Esophagus muscularis mucosa (tissue), 4 donors: ENCODE results near the gene ZBTB5. TPM values are rescaled to one million over a fixed set of nuclear protein-coding genes. Genes with fewer than 3 reads are reported as not detected.

ENCODE experiments used
- DNase-seq: peaks from one replicate; pipeline ENCODE4 v3.0.0-alpha.2; 2017; ENCODE audit errors: extremely low spot score
- H3K27ac ChIP-seq, 4 donors: fragments of 200-600 bp; sonication (generic); replicated peaks in 1 of 4; 1 replicate in 3 of 4; 2 replicates in 1 of 4; pipeline ENCODE4 v1.5.1; 2016 to 2019; ENCODE audit warnings: mild to moderate bottlenecking in 1 of 4
- H3K27me3 ChIP-seq, 4 donors: fragments of 200-600 bp; sonication (generic); one replicate each; pipeline versions ENCODE4 v1.5.1 to v1.6.0; 2016 to 2019
- H3K36me3 ChIP-seq, 4 donors: fragments of 200-600 bp; sonication (generic); one replicate each; pipeline ENCODE4 v1.5.1; 2016 to 2019
- H3K4me1 ChIP-seq, 4 donors: fragments of 200-600 bp; sonication (generic); one replicate each; pipeline ENCODE4 v1.5.1; 2016 to 2019
- H3K4me3 ChIP-seq, 4 donors: fragments of 200-600 bp; sonication (generic); 1 replicate in 2 of 4; 2 replicates in 2 of 4; pipeline ENCODE4 v1.5.1; 2016 to 2019; ENCODE audit warnings: mild to moderate bottlenecking in 4 of 4, moderate library complexity in 1 of 4
- H3K9me3 ChIP-seq, 4 donors: fragments of 200-600 bp; sonication (generic); 1 replicate in 3 of 4; 2 replicates in 1 of 4; pipeline ENCODE4 v1.5.1; 2016 to 2019
- EP300 ChIP-seq: sonication (generic); formaldehyde crosslinking; IDR thresholded peaks from one replicate; pipeline ENCODE4 v1.6.1; 2017; ENCODE audit warnings: antibody characterized with exemption
- POLR2A ChIP-seq: fragments of 450-650 bp; IDR thresholded peaks from one replicate; pipeline ENCODE4 v1.6.1; 2017; ENCODE audit warnings: antibody characterized with exemption, moderate library complexity, mild to moderate bottlenecking, low read depth
- POLR2AphosphoS5 ChIP-seq, 2 donors: sonication (generic); formaldehyde crosslinking; IDR thresholded peaks; one replicate each; pipeline ENCODE4 v1.6.1; 2017; ENCODE audit warnings: antibody characterized with exemption in 2 of 2
- WGBS: methylation state at CpG from one replicate; pipeline ENCODE4 v1.1.5; 2018; 5-methylcytosine and 5-hydroxymethylcytosine counted together
- intact Hi-C: fragments of 100-400 bp; cut with DNase I; formaldehyde crosslinking; loops from one replicate; pipeline ENCODE4 v1.15.1; 2023
- total RNA-seq, 4 donors: library from RNA; depleted of rRNA; stranded (reverse); fragments of >200 nt; gene quantifications; one replicate each; pipeline versions ENCODE4 v1.1.0 to v1.2.1, GENCODE V29; 2016
- TF ChIP-seq, protein P1 (sequence below), 3 experiments: fragments of 200-600 bp in 2 of 3; fragments of 450-650 bp in 1 of 3; sonication (generic) in 2 of 3; IDR thresholded peaks; one replicate each; pipeline ENCODE4 v1.5.1; 2017 to 2019; ENCODE audit warnings: antibody characterized with exemption in 3 of 3, mild to moderate bottlenecking in 2 of 3, moderate library complexity in 1 of 3

ZBTB5 gene
- total RNA-seq, 4 donors from 2014 or later: 9.6 to 20.4 (median 12.6) TPM

DNA sequence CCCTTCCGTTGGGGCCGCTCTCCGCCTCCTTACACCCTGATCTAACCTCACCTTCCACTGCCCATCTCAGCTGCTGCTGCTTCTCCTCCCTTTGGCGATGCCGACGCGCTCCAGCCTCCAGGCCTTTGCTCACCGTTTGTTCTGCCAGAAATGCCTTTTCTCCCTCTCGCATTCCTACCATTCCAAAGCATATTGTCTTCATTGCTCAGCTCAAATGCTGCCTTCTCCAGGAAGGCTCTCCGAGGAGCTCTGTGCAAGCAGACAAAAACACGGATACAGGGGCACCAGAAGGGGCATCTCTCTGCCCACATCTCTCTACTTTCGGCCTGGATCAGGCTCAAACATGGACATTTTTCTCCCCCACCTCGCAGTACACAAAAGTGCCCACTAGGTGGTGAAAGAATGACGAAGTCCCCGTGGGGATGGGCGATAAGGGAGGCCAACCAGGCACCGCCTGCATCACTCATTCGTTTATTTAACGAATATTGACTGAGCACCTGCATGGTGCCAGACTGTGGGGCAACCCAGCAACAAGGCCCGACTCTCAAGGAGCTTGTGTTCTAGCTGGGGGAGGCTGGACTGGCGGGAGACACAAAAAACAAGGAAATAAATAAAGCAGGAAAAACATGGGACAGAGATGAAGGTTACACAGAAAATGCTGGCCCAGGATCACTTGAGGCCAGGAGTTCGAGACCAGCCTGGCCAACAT, 50.1 kb downstream of the ZBTB5 start:
- Histone ChIP-seq H3K27me3 (no peaks in the 10 kb centered on the region), H3K9me3 (no peaks in the 10 kb centered on the region), H3K27ac (peak overlapping the region; percentile 60 to 83 (median 76)), H3K4me3 (peak overlapping the region; percentile 9 to 34 (median 20)), H3K4me1 (peaks cover 4 to 17% (median 16%) of the 10 kb centered on the region in 4 donors), H3K36me3 (no peaks in the 10 kb centered on the region)
- DNase-seq: no peak
- WGBS: 22% methylated on average over 22 of the region's 22 CpGs
- intact Hi-C loops: no loop called here
- no peak for TF ChIP-seq EP300
- peak; percentile 51 to 67 for TF ChIP-seq POLR2AphosphoS5 (IDR thresholded peaks at IDR 0.05)
- TF ChIP-seq, protein P1, sequence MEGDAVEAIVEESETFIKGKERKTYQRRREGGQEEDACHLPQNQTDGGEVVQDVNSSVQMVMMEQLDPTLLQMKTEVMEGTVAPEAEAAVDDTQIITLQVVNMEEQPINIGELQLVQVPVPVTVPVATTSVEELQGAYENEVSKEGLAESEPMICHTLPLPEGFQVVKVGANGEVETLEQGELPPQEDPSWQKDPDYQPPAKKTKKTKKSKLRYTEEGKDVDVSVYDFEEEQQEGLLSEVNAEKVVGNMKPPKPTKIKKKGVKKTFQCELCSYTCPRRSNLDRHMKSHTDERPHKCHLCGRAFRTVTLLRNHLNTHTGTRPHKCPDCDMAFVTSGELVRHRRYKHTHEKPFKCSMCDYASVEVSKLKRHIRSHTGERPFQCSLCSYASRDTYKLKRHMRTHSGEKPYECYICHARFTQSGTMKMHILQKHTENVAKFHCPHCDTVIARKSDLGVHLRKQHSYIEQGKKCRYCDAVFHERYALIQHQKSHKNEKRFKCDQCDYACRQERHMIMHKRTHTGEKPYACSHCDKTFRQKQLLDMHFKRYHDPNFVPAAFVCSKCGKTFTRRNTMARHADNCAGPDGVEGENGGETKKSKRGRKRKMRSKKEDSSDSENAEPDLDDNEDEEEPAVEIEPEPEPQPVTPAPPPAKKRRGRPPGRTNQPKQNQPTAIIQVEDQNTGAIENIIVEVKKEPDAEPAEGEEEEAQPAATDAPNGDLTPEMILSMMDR (IDR thresholded peaks at IDR 0.05): peak; percentile 78 to 88 (median 83)
- no peak for TF ChIP-seq POLR2A

GRCh38 chr9:37414503-37414943, 50.7 kb downstream of the ZBTB5 start:
- DNase-seq: no peak
- WGBS: 81% methylated on average over 7 of the region's 10 CpGs
- peak overlapping the region; percentile 60 to 83 (median 76) for H3K27ac ChIP-seq

GRCh38 chr9:37413311-37413710, 51.9 kb downstream of the ZBTB5 start:
- Histone ChIP-seq H3K27ac (no peak overlapping the region), H3K4me3 (no peak overlapping the region), H3K27me3 (no peaks in the 10 kb centered on the region), H3K36me3 (no peaks in the 10 kb centered on the region), H3K4me1 (peaks cover 4 to 17% (median 16%) of the 10 kb centered on the region in 4 donors), H3K9me3 (no peaks in the 10 kb centered on the region)
- 100% methylated on average over 4 of the region's 4 CpGs for WGBS
- TF ChIP-seq EP300 (no peak), POLR2A (no peak), POLR2AphosphoS5 (IDR thresholded peaks at IDR 0.05) (no peak)
- TF ChIP-seq, protein P1 (IDR thresholded peaks at IDR 0.05): no peak
- intact Hi-C loops: loop anchor here (5.0 kb wide), 1 partner anchor 49 kb away; no protein-coding TSS in a partner anchor
- DNase-seq: no peak

More at GRCh38 chr9:37414503-37414943, 50.7 kb downstream of the ZBTB5 start:
- no peak overlapping the region for H3K4me3 ChIP-seq
- H3K27me3 ChIP-seq: no peaks in the 10 kb centered on the region
- TF ChIP-seq POLR2A: no peak
- TF ChIP-seq, protein P1 (IDR thresholded peaks at IDR 0.05): no peak
- no peak for TF ChIP-seq EP300
- no peak for TF ChIP-seq POLR2AphosphoS5 (IDR thresholded peaks at IDR 0.05)
- peaks cover 4 to 17% (median 16%) of the 10 kb centered on the region in 4 donors for H3K4me1 ChIP-seq
- no peaks in the 10 kb centered on the region for H3K9me3 ChIP-seq
- intact Hi-C loops: loop anchor here (5.0 kb wide), 1 partner anchor 48 kb away; no protein-coding TSS in a partner anchor
- H3K36me3 ChIP-seq: no peaks in the 10 kb centered on the region

DNA sequence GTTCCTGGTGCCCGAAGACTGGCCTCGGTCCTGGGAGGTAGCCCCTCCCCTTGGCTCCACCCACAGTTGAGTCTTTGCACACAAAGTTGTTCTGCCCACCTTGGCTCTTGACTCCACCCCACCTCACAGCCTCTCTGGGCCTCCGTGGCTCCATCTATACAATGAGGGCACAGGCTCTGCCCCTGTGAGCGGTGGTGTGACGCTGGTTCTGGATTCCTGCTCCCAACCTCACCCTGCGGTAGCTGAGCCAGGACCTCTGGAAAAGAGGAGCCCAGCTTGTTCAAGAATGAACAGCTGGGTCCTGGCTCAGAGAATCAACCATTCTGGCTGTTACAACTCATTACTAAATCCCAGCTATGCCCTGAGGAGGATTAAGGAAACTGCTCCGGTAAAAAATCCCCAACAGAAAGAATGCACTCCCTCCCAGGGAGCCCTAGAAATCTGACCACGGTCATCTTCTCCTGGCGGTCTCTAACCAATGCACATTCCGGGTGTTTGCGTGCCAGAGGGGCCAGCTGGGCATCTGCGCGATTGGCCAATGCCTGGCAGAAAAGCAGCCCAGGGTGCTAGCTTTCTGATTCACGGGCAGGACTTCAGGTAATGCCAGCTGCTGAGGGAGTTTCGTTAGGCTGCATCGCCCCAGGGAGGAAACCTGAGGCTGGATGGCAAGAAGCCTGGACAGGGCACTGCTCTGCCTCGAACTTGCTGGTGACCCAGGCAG, 52.7 kb downstream of the ZBTB5 start:
- no peak for DNase-seq
- H3K27me3 ChIP-seq: no peaks in the 10 kb centered on the region
- TF ChIP-seq POLR2AphosphoS5 (IDR thresholded peaks at IDR 0.05): no peak
- TF ChIP-seq POLR2A: no peak
- intact Hi-C loops: loop anchor here (5.0 kb wide), 1 partner anchor 50 kb away; no protein-coding TSS in a partner anchor
- no peak overlapping the region for H3K27ac ChIP-seq
- H3K9me3 ChIP-seq: no peaks in the 10 kb centered on the region
- 80% methylated on average over 12 of the region's 17 CpGs for WGBS
- H3K4me3 ChIP-seq: no peak overlapping the region
- H3K36me3 ChIP-seq: no peaks in the 10 kb centered on the region
- peaks cover 4 to 17% (median 16%) of the 10 kb centered on the region in 4 donors for H3K4me1 ChIP-seq
